Mesothelial cell of epicardium (in vitro differentiated cells): ENCODE results near the gene DDX31. TPM values are rescaled to one million over a fixed set of nuclear protein-coding genes. Genes with fewer than 3 reads are reported as not detected.

ENCODE experiments used
- DNase-seq, 2 experiments: peaks; one replicate each; pipeline ENCODE4 v3.0.0; 2021; ENCODE audit warnings: low spot score in 2 of 2; ENCODE audit not compliant: unreplicated experiment in 2 of 2
- H3K27ac Mint-ChIP-seq: 2 replicates; pipeline ENCODE4 v1.8.0; 2021; ENCODE audit warnings: mixed read lengths
- H3K27me3 Mint-ChIP-seq: 2 replicates; pipeline ENCODE4 v1.8.0; 2021; ENCODE audit warnings: low read depth, mixed read lengths
- H3K36me3 Mint-ChIP-seq: 2 replicates; pipeline ENCODE4 v1.8.0; 2021; ENCODE audit warnings: mixed read lengths
- H3K4me1 Mint-ChIP-seq: 2 replicates; pipeline ENCODE4 v1.8.0; 2021; ENCODE audit warnings: mixed read lengths
- H3K4me3 Mint-ChIP-seq: 2 replicates; pipeline ENCODE4 v1.8.0; 2021; ENCODE audit warnings: mild to moderate bottlenecking, moderate library complexity, mixed read lengths
- H3K9me3 Mint-ChIP-seq: 2 replicates; pipeline ENCODE4 v1.8.0; 2021; ENCODE audit warnings: mixed read lengths
- total RNA-seq: library from RNA; stranded (reverse); gene quantifications from 3 replicates; pipeline ENCODE4 v1.2.1, GENCODE V29; 2021
- TF ChIP-seq, protein P1 (sequence below): fragments of 200-600 bp; sonication (generic); IDR thresholded peaks from one replicate; pipeline ENCODE4 v1.5.0; 2021; ENCODE audit warnings: antibody characterized with exemption; ENCODE audit not compliant: unreplicated experiment

Gene DDX31
- total RNA-seq, 1 donor from 2014 or later: 22.9 TPM

DNA sequence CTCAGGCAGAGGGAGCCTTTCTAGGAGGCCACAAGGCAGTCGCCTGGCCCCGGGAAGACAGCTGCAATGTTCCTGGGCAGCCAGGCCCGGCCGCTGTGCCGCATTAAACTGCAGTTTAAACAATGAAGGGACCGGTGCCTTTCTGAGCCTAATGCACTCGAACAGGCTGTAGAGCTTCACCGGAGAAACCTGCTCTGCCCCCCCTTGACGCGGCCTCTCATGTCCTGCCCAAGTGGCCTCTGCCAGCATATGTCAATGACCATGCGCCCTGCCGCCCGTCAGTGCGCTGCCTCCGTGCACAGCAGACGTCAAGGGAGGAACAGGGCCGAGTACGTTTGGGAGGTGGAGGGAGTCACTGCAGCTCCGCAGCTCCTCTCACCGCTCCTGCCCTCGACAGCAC is 125.8 kb downstream of the DDX31 start:
- Mint-ChIP-seq H3K27ac (no peak overlapping the region), H3K27me3 (peaks cover 8% of the 10 kb centered on the region), H3K9me3 (no peaks in the 10 kb centered on the region), H3K36me3 (no peaks in the 10 kb centered on the region), H3K4me1 (peaks cover 30% of the 10 kb centered on the region), H3K4me3 (no peak overlapping the region)
- no peak for DNase-seq
- TF ChIP-seq, protein P1, sequence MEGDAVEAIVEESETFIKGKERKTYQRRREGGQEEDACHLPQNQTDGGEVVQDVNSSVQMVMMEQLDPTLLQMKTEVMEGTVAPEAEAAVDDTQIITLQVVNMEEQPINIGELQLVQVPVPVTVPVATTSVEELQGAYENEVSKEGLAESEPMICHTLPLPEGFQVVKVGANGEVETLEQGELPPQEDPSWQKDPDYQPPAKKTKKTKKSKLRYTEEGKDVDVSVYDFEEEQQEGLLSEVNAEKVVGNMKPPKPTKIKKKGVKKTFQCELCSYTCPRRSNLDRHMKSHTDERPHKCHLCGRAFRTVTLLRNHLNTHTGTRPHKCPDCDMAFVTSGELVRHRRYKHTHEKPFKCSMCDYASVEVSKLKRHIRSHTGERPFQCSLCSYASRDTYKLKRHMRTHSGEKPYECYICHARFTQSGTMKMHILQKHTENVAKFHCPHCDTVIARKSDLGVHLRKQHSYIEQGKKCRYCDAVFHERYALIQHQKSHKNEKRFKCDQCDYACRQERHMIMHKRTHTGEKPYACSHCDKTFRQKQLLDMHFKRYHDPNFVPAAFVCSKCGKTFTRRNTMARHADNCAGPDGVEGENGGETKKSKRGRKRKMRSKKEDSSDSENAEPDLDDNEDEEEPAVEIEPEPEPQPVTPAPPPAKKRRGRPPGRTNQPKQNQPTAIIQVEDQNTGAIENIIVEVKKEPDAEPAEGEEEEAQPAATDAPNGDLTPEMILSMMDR: no peak

DNA sequence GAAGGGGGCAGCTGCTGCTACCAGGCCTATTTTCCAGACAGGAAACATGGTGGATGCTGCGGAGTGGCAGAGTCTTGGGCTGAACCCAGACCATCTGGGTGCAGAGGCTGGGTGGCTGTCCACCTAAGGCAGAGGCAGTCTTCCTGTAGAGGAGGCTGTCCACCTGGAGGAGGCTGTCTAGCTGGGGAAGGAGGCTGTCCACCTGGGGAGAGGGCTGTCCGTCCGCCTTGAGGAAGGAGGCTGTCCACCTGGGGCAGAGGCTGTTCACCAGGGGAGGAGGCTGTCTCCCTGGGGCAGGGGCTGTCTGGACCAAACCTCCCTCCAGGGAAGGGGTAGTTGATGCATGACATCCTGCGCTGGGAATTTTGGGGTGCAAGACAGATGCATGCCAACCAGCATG is 126.5 kb downstream of the DDX31 start:
- DNase-seq: no peak
- TF ChIP-seq, protein P1: no peak
- no peaks in the 10 kb centered on the region for H3K36me3 Mint-ChIP-seq
- H3K4me1 Mint-ChIP-seq: peaks cover 24% of the 10 kb centered on the region
- H3K27ac Mint-ChIP-seq: no peak overlapping the region
- H3K4me3 Mint-ChIP-seq: no peak overlapping the region
- H3K9me3 Mint-ChIP-seq: no peaks in the 10 kb centered on the region
- H3K27me3 Mint-ChIP-seq: peaks cover 8% of the 10 kb centered on the region

Other genes starting within 250 kb of the DDX31 start
- gene BARHL1, start 87.4 kb downstream of the DDX31 start, total RNA-seq: 0.11 to 0.18 TPM in 2 of 3 replicates, not detected in the other
- gene GTF3C4, start 481 bp upstream of the DDX31 start, total RNA-seq: 26.6 to 27.9 TPM (median 27.0 TPM) in 3 replicates
- gene AK8, start 208.3 kb upstream of the DDX31 start, total RNA-seq: 1.5 to 2.1 TPM (median 2.0 TPM) in 3 replicates
- 5.5 to 5.8 TPM (median 5.7 TPM) in 3 replicates for gene SPACA9, start 208.9 kb upstream of the DDX31 start, total RNA-seq